ENCODE results near the gene LRIT2. TPM values are rescaled to one million over a fixed set of nuclear protein-coding genes. Genes with fewer than 3 reads are reported as not detected.

LRIT2 gene
- total RNA-seq, 1 experiment from 2014 or later, result not detected

DNA sequence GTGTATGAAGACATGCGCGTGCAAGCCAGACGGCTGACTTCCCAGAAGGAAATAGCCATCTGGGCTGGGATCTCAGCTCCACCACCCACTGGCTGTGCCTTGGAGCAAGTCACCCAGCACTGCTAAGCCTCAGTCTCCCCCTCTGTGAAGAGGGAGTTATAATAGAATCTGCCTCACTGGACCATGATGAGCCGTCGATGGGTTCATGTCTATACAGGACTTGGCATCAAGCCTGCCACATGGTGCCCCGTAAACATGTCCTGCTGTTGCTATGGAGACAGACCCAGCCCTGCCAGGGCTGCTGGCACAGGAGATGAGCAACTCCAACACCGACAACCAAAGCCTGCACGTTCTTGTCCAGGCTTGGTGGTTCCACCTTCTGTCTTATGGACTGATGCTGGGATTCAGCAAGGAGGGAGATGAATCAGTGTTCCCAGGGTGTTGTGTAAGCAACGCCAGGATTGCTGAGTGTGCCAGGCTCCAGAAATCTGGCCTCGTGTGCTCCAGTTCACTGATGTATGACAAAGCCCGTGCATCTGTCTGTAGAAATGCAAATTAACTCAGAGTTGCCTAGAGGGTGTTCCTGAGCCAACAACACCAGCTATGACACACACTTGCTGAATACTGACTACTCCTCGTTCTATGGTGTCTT lies 46.2 kb downstream of the LRIT2 start:
- no CpG with 5 or more reads among the region's 12 CpGs for WGBS (ENCODE audit: extremely low coverage, insufficient read length, low lambda C conversion rate)
- H3K4me2 ChIP-seq (ENCODE audit: insufficient read depth, insufficient read length, low read length), result no peak overlapping the region
- H2BK15ac ChIP-seq (ENCODE audit: low read depth, low read length), result no peak overlapping the region
- H3K4ac ChIP-seq (ENCODE audit: low read depth, low read length), result no peak overlapping the region
- H2BK5ac ChIP-seq (ENCODE audit: insufficient read length, low read length), result no peak overlapping the region
- no peaks in the 10 kb centered on the region for H3K23me2 ChIP-seq (ENCODE audit: insufficient read length, low read depth, low read length, poor library complexity, severe bottlenecking)
- Mint-ChIP-seq H3K4me1 (no peaks in the 10 kb centered on the region), H3K27me3 (ENCODE audit: low read depth) (no peaks in the 10 kb centered on the region; the same call in 1 of the 2 replicates), H3K4me3 (no peak overlapping the region), H3K9me3 (peaks cover 7 to 10% of the 10 kb centered on the region in 2 experiments; a peak in 4 of 5 replicates), H3K36me3 (ENCODE audit: insufficient read depth in 1 of 3, low read depth in 3 of 3) (peaks cover 0 to 8% (median 3%) of the 10 kb centered on the region in 3 experiments; a peak in 4 of 7 replicates), H3K27ac (no peak overlapping the region)
- no peak overlapping the region for H3K9ac ChIP-seq (ENCODE audit: extremely low read depth, insufficient read length, low read length)
- H4K5ac ChIP-seq (ENCODE audit: insufficient read length, low read depth, low read length), result no peak overlapping the region
- H2AFZ ChIP-seq (ENCODE audit: low read length), result no peak overlapping the region
- no peak overlapping the region for H3K23ac ChIP-seq (ENCODE audit: insufficient read length, low read depth, low read length)
- no peak overlapping the region for H3K18ac ChIP-seq (ENCODE audit: insufficient read length, low read depth, low read length)
- H3K4me1 ChIP-seq (ENCODE audit: insufficient read depth, low read length), result peaks cover 3% of the 10 kb centered on the region; the same call in 1 of the 2 replicates
- H3K27ac ChIP-seq (ENCODE audit: insufficient read length, low read depth, low read length), result no peak overlapping the region
- H4K20me1 ChIP-seq (ENCODE audit: control insufficient read depth, insufficient read depth, insufficient read length), result no peaks in the 10 kb centered on the region
- H3K14ac ChIP-seq (ENCODE audit: insufficient read depth, low read length), result no peak overlapping the region; the same call in 1 of the 2 replicates
- H4K8ac ChIP-seq (replicated peaks; ENCODE audit: insufficient read length, low read depth, low read length), result no peak overlapping the region
- no peak overlapping the region for H2BK120ac ChIP-seq (ENCODE audit: low read depth, low read length, poor library complexity, severe bottlenecking)
- DNase-seq, result no peak
- H2BK12ac ChIP-seq (ENCODE audit: insufficient read length, low read depth, low read length), result no peak overlapping the region
- no peak overlapping the region for H4K91ac ChIP-seq (ENCODE audit: insufficient read length, low read depth, low read length)
- no peak overlapping the region for H3K56ac ChIP-seq (ENCODE audit: insufficient read length, low read depth, low read length)
- H2BK20ac ChIP-seq (ENCODE audit: low read depth, low read length, poor library complexity, severe bottlenecking), result no peak overlapping the region
- no peaks in the 10 kb centered on the region for H3K79me1 ChIP-seq (ENCODE audit: insufficient read depth, low read depth, low read length, poor library complexity, severe bottlenecking)
- no peaks in the 10 kb centered on the region for H3K9me3 ChIP-seq (ENCODE audit: control insufficient read depth, low read depth, low read length)
- H3K27me3 ChIP-seq (ENCODE audit: insufficient read depth, low read length), result no peaks in the 10 kb centered on the region; the same call in 1 of the 2 replicates
- H3T11ph ChIP-seq (ENCODE audit: low read length), result no peak overlapping the region
- TF ChIP-seq, protein P1, sequence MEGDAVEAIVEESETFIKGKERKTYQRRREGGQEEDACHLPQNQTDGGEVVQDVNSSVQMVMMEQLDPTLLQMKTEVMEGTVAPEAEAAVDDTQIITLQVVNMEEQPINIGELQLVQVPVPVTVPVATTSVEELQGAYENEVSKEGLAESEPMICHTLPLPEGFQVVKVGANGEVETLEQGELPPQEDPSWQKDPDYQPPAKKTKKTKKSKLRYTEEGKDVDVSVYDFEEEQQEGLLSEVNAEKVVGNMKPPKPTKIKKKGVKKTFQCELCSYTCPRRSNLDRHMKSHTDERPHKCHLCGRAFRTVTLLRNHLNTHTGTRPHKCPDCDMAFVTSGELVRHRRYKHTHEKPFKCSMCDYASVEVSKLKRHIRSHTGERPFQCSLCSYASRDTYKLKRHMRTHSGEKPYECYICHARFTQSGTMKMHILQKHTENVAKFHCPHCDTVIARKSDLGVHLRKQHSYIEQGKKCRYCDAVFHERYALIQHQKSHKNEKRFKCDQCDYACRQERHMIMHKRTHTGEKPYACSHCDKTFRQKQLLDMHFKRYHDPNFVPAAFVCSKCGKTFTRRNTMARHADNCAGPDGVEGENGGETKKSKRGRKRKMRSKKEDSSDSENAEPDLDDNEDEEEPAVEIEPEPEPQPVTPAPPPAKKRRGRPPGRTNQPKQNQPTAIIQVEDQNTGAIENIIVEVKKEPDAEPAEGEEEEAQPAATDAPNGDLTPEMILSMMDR (conservative IDR thresholded peaks at IDR 0.05), result no peak
- no peak overlapping the region for H2AK5ac ChIP-seq (ENCODE audit: insufficient read length, low read length)
- H3K79me2 ChIP-seq (ENCODE audit: insufficient read depth, low read length), result no peaks in the 10 kb centered on the region

Data from H9 (cell line).